GM21723 (cell line): ENCODE measurements around the gene TMEM11.

Experiments used
- ATAC-seq: cut with Tn5 transposase; IDR thresholded peaks from one replicate; pipeline ENCODE4 v1.9.1; 2021; ENCODE audit warnings: mild to moderate bottlenecking, moderate library complexity; ENCODE audit not compliant: unreplicated experiment

Gene TMEM11

DNA sequence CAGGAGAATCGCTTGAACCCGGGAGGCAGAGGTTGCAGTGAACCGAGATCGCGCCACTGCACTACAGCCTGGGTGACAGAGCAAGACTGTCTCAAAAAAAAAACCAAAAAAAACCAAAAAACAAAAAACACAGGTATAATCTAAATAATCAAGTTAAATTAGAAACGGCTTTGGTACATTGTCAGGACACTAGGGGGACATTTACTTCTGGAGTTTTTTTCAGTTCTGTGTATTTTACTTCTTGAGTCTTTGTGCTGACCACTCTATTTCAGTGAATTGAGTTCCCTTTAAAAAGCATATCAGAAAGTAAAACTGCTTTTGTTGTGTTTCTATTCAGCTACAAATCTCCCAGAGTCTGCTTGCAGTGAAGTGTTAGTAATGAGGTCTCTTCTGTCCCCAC lies 50.9 kb downstream of the TMEM11 start:
- no peak for ATAC-seq

DNA sequence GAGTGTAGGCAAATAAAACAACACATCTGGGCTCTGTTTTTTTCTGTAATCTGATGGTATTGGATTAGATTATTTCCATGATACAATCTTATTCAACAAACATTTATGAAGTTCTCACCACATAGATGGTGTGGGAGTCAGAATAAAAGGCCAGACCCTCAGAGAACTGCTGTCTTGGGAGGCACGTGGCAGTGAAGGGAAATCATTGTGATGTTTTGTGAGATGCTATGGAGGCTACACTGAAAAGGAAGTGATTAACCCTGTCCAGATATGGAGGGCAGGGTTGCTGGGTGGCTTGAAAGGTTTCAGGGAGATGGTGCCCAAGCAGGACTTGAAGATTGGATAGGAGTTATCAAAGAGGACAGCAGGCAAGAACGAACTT lies 51.6 kb downstream of the TMEM11 start:
- ATAC-seq = no peak

DNA sequence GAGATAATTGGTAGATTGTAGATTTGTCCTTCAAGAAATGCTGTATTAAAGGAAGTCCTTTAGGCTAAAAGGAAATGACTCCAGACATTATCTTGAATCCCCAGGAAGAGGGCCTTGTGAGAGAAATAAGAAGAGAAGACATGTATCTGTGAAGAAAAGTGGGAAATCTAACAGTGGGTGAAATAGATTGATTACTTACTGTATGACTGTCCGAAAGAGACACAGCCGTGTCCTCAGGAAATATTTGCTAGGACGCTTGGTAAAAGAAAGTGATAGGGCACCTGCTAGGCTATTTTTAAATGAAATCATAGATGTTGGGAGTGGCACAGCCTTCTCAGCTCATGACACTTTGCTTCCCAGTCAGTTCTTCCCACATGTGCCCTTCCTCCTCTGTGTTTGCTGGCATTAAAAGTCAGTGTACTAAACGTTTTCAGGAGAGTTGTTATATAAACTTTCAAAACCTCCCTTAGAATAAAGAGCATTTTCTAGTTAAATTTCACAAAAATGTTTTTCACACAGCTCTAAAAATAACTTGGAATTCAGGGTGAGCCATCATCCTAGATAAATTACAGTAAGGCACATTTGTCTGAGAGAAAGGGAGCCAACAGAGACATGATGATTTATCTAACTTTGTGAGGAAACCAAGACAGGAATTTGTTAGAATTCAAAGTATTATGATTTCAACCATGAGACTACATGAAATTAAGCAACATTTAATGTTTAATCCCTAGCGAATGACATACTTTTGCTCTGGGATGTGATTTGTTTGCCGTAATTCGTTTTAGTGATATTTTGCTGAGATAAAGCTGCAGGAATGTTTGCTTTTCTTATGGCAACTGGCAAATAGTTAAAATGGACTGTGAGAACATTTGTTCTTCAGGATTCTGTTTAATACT lies 52.2 kb downstream of the TMEM11 start:
- ATAC-seq = no peak

DNA sequence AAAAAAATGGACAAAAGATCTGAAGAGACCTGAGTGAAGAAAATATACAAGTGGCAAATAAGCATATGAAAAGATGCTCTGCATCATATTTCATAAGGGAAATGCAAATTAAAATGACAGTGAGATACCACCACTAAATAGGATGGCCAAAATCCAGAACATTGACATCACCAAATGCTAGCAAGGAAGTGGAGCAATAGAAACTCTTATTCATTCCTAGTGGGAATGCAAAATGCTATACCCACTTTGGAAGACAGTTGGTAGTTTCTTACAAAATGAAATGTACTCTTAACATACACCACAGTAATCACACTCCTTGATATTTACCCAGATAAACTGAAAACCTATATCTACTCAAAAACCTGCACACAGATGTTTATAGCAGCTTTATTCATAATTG lies 53.6 kb downstream of the TMEM11 start:
- ATAC-seq = no peak

DNA sequence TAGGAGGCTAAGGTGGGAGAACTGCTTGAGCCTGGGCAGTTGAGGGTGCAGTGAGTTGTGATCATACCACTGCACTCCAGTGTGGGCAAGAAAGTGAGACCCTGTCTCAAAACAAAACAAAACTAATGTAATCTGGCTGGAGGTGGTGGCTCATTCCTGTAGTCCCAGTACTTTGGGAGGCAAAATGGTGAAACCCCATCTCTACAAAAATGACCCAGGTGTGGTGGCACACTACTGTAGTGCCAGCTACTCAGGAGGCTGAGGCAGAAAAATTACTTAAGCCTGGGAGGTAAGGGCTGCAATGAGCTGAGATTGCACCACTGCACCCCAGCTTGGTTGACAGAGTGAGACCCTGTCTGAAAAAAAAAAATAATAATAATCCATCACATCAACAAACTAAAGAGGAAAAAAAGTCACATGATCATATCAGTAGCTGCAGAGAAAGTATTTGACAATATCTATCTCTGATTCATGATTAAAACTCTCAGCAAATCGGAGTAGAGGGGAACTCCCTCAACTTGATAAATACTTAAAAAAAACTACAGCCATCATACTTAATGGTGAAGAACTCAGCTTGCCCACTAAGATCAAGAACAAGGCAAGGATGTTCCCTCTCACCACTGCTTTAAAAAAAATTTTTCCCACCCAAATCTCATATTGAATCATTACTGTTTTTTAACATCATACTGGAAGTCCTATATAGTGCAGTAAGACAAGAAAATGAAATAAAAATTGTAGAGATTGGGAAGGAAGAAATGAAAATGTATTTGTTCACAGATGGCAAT lies 56.2 kb downstream of the TMEM11 start:
- no peak for ATAC-seq

DNA sequence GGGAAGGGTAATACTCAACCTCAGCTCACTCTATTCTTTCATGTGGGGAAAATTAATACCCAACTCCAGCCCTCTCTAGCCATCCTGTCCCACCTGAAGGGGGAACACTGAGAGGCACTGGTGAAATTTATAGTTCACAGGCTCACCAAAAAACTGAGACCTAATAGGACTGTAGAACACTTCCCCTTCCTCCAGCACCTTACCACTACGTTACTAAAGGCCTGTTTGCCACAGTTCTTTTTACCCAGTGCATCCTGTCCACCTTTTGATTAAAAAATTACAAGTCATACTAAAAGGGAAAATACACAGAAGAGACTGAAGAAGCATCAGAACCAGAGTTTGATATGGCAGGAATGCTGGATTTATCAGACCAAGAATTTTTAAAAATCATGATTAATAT lies 61.2 kb downstream of the TMEM11 start:
- ATAC-seq = no peak

DNA sequence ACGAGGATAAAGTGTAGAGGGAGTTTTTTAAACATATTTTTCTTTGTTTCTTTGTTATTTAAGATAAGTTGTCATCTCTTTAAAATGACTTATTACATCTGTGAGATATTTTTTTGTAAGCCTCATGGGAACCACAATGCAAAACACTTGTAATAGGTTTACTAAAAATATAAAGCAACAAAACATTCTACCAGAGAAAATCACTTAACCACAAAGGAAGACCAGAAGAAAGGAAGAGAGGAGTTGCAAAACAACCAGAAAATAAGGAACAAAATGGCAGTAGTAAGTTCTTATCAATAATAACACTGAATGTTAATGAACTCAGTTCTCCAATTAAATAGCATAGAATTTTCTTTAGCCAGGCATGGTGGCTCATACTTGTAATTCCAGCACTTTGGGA lies 64.3 kb downstream of the TMEM11 start:
- ATAC-seq = no peak
